ENCODE results near the gene TNFSF13. TPM values are rescaled to one million over a fixed set of nuclear protein-coding genes. Genes with fewer than 3 reads are reported as not detected.
A peak's percentile ranks its signal among the peaks of the same experiment; 100 is the strongest.

The TNFSF13 gene
- total and polyA plus RNA-seq, 2 donors (not counting 1 experiment from before 2014, with no cell fraction given): 14.7 to 20.2 TPM

- ChIA-PET CTCF (interaction anchor here (12.1 to 25.0 kb wide), 2 partner anchors 6 to 33 kb away, joined by 126 to 666 read pairs; partner anchors contain the start of genes SENP3 and TNFSF13), POLR2A (interaction anchor here (0.7 to 0.8 kb wide), 2 partner anchors 45 to 92 kb away, joined by 3 to 9 read pairs; no protein-coding TSS in a partner anchor)
- no CpG with 5 or more reads among the region's 1 CpG for WGBS (ENCODE audit: insufficient coverage)
- H3K4me1 ChIP-seq (ENCODE audit: control insufficient read depth in 2 of 2, insufficient read depth in 2 of 2, low read length in 2 of 2): peaks cover 44 to 60% of the 10 kb centered on the region in 2 donors
- no peaks in the 10 kb centered on the region for H4K20me1 ChIP-seq (ENCODE audit: control insufficient read depth, insufficient read depth, low read length, poor library complexity, severe bottlenecking)
- Mint-ChIP-seq H3K4me3 (peak overlapping the region; percentile 59), H3K27me3 (no peaks in the 10 kb centered on the region), H3K4me1 (peaks cover 62% of the 10 kb centered on the region), H3K9me3 (ENCODE audit: insufficient read depth) (no peaks in the 10 kb centered on the region), H3K27ac (peak overlapping the region; percentile 93)
- intact Hi-C loops (cut with micrococcal nuclease): no loop called here
- peaks cover 0 to 3% of the 10 kb centered on the region in 2 experiments for H3K36me3 ChIP-seq (replicated peaks in 1 of 2; ENCODE audit: control extremely low read depth in 1 of 2, control insufficient read depth in 1 of 2, extremely low read depth in 1 of 2, insufficient read depth in 2 of 2, low read length in 1 of 2)
- ATAC-seq (ENCODE audit: low read depth) (no peak), DNase-seq (peak; percentile 31)
- no peaks in the 10 kb centered on the region for H3K79me2 ChIP-seq (ENCODE audit: control insufficient read depth, insufficient read depth, low read length)
- H2AFZ ChIP-seq (ENCODE audit: insufficient read depth, low read depth, low read length, poor library complexity, severe bottlenecking): peak overlapping the region; percentile 15
- peak overlapping the region in 3 of 5 experiments; percentile 5 to 44 (median 19) for H3K4me3 ChIP-seq (ENCODE audit: control extremely low read depth in 1 of 5, extremely low read depth in 1 of 5, insufficient read depth in 1 of 5, low read depth in 2 of 5, low read length in 4 of 5)
- no peaks in the 10 kb centered on the region for H3K27me3 ChIP-seq (replicated peaks in 1 of 4; ENCODE audit: control extremely low read depth in 1 of 4, control insufficient read depth in 3 of 4, insufficient read depth in 4 of 4, low read length in 3 of 4)
- H3K4me2 ChIP-seq (replicated peaks; ENCODE audit: low read depth, low read length, poor library complexity, severe bottlenecking): peak overlapping the region; percentile 62
- peak overlapping the region; percentile 76 to 92 for H3K27ac ChIP-seq (ENCODE audit: low read length in 2 of 2)
- H3K9ac ChIP-seq (ENCODE audit: low read length): peak overlapping the region; percentile 56
- H3K9me3 ChIP-seq (ENCODE audit: control extremely low read depth in 1 of 3, control insufficient read depth in 2 of 3, insufficient read depth in 1 of 3, low read length in 2 of 3): no peaks in the 10 kb centered on the region
- TF ChIP-seq EZH2 (IDR thresholded peaks at IDR 0.05; ENCODE audit: borderline replicate concordance, insufficient read depth, low read depth, low read length, poor library complexity, severe bottlenecking) (no peak), CTCF (IDR thresholded peaks at IDR 0.05) (no peak)
Observed at GRCh38 chr17:7553356-7553755, 5.2 kb upstream of the TNFSF13 start.

- Histone ChIP-seq H2AFZ (ENCODE audit: insufficient read depth, low read depth, low read length, poor library complexity, severe bottlenecking) (no peak overlapping the region), H3K27ac (ENCODE audit: low read length in 2 of 2) (peak overlapping the region in 1 of 2 donors; percentile 3), H3K4me2 (replicated peaks; ENCODE audit: low read depth, low read length, poor library complexity, severe bottlenecking) (no peak overlapping the region), H4K20me1 (ENCODE audit: control insufficient read depth, insufficient read depth, low read length, poor library complexity, severe bottlenecking) (no peaks in the 10 kb centered on the region), H3K9me3 (ENCODE audit: control extremely low read depth in 1 of 3, control insufficient read depth in 2 of 3, insufficient read depth in 1 of 3, low read length in 2 of 3) (no peaks in the 10 kb centered on the region), H3K27me3 (replicated peaks in 1 of 4; ENCODE audit: control extremely low read depth in 1 of 4, control insufficient read depth in 3 of 4, insufficient read depth in 4 of 4, low read length in 3 of 4) (no peaks in the 10 kb centered on the region), H3K79me2 (ENCODE audit: control insufficient read depth, insufficient read depth, low read length) (peaks cover 14% of the 10 kb centered on the region), H3K36me3 (replicated peaks in 1 of 2; ENCODE audit: control extremely low read depth in 1 of 2, control insufficient read depth in 1 of 2, extremely low read depth in 1 of 2, insufficient read depth in 2 of 2, low read length in 1 of 2) (peaks cover 0 to 3% of the 10 kb centered on the region in 2 experiments), H3K4me1 (ENCODE audit: control insufficient read depth in 2 of 2, insufficient read depth in 2 of 2, low read length in 2 of 2) (peaks cover 54 to 68% of the 10 kb centered on the region in 2 donors), H3K9ac (ENCODE audit: low read length) (no peak overlapping the region), H3K4me3 (ENCODE audit: control extremely low read depth in 1 of 5, extremely low read depth in 1 of 5, insufficient read depth in 1 of 5, low read depth in 2 of 5, low read length in 4 of 5) (no peak overlapping the region)
- TF ChIP-seq CTCF (IDR thresholded peaks at IDR 0.05) (no peak), EZH2 (IDR thresholded peaks at IDR 0.05; ENCODE audit: borderline replicate concordance, insufficient read depth, low read depth, low read length, poor library complexity, severe bottlenecking) (no peak)
- H3K9me3 Mint-ChIP-seq (ENCODE audit: insufficient read depth): no peaks in the 10 kb centered on the region
- no peak overlapping the region for H3K4me3 Mint-ChIP-seq
- ATAC-seq (ENCODE audit: low read depth) (no peak), DNase-seq (no peak)
- WGBS (ENCODE audit: insufficient coverage): 90% methylated on average over 10 of the region's 10 CpGs
- intact Hi-C loops (cut with micrococcal nuclease): no loop called here
- ChIA-PET CTCF (interaction anchor here (0.7 to 25.0 kb wide), 2 partner anchors 35 to 314 kb away, joined by 3 to 666 read pairs; no protein-coding TSS in a partner anchor), POLR2A (interaction anchor here (0.6 kb wide), 1 partner anchor 10 kb away, joined by 4 read pairs; no protein-coding TSS in a partner anchor)
- no peaks in the 10 kb centered on the region for H3K27me3 Mint-ChIP-seq
- peaks cover 70% of the 10 kb centered on the region for H3K4me1 Mint-ChIP-seq
- H3K27ac Mint-ChIP-seq: peak overlapping the region; percentile 70
Observed at GRCh38 chr17:7555320-7555948, 3.1 kb upstream of the TNFSF13 start.
